HEK293T (cell line): ENCODE measurements around the gene TRIM33.

Experiments
- ARNT ChIP-seq: fragments of 450-650 bp; IDR thresholded peaks from 2 replicates; pipeline ENCODE4 v1.6.1; 2017; ENCODE audit warnings: mild to moderate bottlenecking
- FOXM1 ChIP-seq: fragments of 450-650 bp; IDR thresholded peaks from 2 replicates; pipeline ENCODE4 v1.6.1; 2017; ENCODE audit warnings: mild to moderate bottlenecking, borderline replicate concordance

DNA sequence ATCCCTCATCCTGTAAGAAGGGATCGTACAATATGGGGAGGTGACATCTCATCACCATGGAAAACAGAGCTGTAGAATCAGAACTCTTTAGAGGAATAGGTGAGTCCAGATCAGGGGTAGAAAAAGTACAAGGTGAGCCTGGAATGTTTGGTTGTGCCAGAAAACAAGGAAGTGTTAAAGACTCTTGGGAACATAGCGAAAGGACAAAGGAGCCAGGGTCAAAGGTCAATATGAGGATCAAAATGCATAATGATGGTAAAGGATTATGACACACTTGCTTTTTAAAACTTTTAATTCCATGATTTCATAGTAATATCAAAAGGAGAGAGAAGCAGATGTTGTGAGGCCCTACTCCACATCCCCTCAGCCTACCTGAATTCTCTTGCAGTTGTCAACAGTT lies 19.2 kb upstream of the TRIM33 start:
- TF ChIP-seq FOXM1 = no peak
- no peak for TF ChIP-seq ARNT
